Right lung (tissue), 10 donors: ENCODE measurements around the gene MEX3B. TPM values are rescaled to one million over a fixed set of nuclear protein-coding genes. Genes with fewer than 3 reads are reported as not detected.

Source experiments
- DNase-seq, 2 donors: peaks; one replicate each; pipeline ENCODE4 v3.0.0-alpha.2; 2013
- long read RNA-seq, 8 donors: transcript quantifications; one replicate each; lab custom pipeline, GENCODE V29; 2026
- polyA plus RNA-seq, 5 donors: library from polyadenylated mRNA; unstranded; fragments of 120-200 nt; gene quantifications; one replicate each; pipeline versions ENCODE4 v1.2.1 to v1.2.3, GENCODE V29; 2013; ENCODE audit warnings: inconsistent platforms in 1 of 5, low replicate concordance in 1 of 5; ENCODE audit not compliant: insufficient read length in 5 of 5, insufficient read depth in 1 of 5

Gene MEX3B
- 10 to 100 TPM in 3 of 5 donors, 1 to 10 TPM in 2; 6.7 to 15.1 (median 10.7) TPM for polyA plus RNA-seq
- long read RNA-seq, donor 1, full-length matches to known transcripts = 37 of 37 reads
- long read RNA-seq, donor 1, partial matches to known transcripts = 0 of 37 reads
- long read RNA-seq, donor 1, other reads (novel, unspliced or antisense) = 0 of 37 reads
- long read RNA-seq, donor 2, full-length matches to known transcripts = 16 of 16 reads
- long read RNA-seq, donor 2, partial matches to known transcripts = 0 of 16 reads
- long read RNA-seq, donor 2, other reads (novel, unspliced or antisense) = 0 of 16 reads
- long read RNA-seq, donor 3, full-length matches to known transcripts = 37 of 37 reads
- long read RNA-seq, donor 3, partial matches to known transcripts = 0 of 37 reads
- long read RNA-seq, donor 3, other reads (novel, unspliced or antisense) = 0 of 37 reads
- long read RNA-seq, donor 4, full-length matches to known transcripts = 18 of 18 reads
- long read RNA-seq, donor 4, partial matches to known transcripts = 0 of 18 reads
- long read RNA-seq, donor 4, other reads (novel, unspliced or antisense) = 0 of 18 reads
- long read RNA-seq, donor 5, full-length matches to known transcripts = 34 of 34 reads
- long read RNA-seq, donor 5, partial matches to known transcripts = 0 of 34 reads
- long read RNA-seq, donor 5, other reads (novel, unspliced or antisense) = 0 of 34 reads
- long read RNA-seq, donor 6, full-length matches to known transcripts = 20 of 20 reads
- long read RNA-seq, donor 6, partial matches to known transcripts = 0 of 20 reads
- long read RNA-seq, donor 6, other reads (novel, unspliced or antisense) = 0 of 20 reads
- long read RNA-seq, donor 7, full-length matches to known transcripts = 14 of 14 reads
- long read RNA-seq, donor 7, partial matches to known transcripts = 0 of 14 reads
- long read RNA-seq, donor 7, other reads (novel, unspliced or antisense) = 0 of 14 reads
- long read RNA-seq, donor 8, full-length matches to known transcripts = 19 of 19 reads
- long read RNA-seq, donor 8, partial matches to known transcripts = 0 of 19 reads
- long read RNA-seq, donor 8, other reads (novel, unspliced or antisense) = 0 of 19 reads

DNA sequence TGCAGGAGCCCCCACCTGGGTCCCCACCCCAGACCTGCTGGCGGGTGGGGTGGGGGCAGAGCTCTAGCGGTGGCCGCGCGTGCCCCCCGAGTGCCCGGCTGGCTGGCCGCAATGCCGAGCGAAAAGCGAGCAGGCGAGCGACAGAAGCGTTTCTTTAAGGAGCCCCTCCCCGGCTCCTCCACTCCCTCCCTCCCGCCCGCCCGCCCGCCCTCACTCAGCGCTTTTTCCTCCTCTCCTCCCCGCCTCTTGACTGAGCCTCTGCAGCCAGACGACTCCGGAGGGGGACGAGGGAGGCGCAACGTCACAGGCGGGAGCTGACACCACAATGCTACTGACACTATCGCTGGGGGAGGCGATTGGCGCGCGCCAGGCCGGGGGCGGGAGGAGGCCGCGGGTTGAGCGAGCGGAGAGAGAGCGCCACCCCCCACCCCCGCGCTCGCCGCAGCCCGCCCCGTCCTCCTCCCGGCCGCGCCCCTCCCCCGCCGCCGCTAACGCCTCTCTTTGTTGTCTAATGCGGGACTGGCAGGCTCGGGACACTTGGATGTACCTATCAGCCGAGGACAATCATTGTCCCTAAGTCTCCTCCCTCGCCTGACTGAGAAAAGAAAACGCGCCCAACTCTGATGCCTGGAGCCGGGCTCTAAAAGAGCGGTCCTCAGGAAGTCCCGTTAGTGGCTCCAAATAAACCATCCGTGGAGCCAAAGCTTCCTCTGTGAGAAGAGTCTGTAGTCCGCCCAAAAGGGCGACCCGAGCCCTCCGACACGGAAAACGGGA, at the start of gene MEX3B:
Gene MEX3B (minus strand): TSS at position 127 of the 774 bp plus-strand sequence. CDS start 313 bp downstream, outside the sequence.
- DNase-seq = peak; percentile 95 to 97

DNA sequence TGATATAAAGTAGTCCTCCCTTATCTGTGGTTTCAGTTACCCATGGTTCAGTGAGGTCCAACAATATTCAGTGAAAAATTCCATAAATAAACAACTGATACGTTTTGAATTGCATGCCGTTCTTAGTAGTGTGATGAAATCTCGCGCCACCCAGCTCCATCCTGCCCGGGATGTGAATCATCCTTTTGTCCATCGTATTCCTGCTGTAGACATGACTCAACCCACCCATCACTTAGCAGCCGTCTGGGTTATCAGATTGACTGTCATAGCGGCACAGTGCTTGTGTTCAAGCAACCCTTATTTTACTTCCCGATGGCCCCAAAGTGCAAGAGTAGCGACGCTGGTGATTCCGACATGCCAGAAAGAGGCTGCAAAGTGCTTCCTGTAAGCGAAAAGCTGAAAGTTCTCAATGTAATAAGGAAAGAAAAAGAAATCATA, 48.0 kb upstream of the MEX3B start:
- no peak for DNase-seq

DNA sequence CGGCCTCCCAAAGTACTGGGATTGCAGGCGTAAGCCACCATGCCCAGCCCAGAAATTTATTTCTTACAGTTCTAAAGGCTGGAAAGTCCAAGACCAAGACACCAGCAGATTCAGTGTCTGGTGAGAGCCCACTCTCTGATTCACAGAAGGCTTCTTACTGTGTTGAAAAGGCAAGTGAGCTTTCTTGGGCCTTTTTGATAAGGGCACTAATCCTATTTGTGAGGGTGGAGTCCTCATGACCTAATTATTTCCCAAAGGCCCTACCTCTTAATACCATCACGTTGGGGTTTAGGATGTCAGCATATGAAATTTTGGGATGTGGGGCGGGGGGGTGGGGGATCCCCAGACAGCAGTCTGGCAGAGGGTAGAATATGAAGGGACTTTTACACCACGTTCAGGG, 47.5 kb upstream of the MEX3B start:
- no peak for DNase-seq

- DNase-seq = no peak
These were observed 45.9 kb upstream of the MEX3B start for GRCh38 chr15:82091636-82092140.

DNA sequence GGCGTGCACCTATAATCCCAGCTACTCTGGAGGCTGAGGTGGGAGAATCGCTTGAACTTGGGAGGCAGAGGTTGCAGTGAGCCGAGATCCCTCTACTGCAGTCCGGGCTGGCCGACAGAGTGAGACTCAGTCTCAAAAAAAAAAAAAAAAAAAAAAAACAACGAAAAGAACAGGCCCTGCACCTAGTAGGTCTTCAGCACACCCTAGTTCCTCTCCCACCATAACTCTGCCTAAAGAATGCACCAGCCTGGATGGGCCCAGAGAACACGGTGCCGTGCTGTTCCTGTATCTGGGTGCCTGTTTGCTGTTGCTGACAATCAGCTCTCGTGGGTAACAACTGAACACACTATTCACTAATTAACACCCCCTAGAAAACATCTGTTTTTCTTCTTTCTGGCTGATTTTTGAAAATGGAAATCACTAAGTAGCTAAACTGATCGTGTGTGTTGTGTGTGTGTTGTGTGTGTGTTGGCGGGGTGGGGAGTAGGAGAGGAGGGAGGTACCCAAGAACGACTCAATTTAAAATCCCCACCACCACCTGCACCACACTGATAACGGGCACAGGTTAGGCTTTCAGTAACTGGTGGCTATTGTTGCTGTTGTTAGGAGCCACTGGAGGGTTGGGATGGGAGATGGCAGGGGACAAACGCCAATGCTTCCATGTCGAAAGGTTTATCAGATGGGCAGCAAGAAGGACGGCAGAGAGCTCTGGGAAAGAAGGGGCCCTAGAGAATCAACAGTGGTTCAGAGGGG, 40.6 kb upstream of the MEX3B start:
- DNase-seq = no peak

DNA sequence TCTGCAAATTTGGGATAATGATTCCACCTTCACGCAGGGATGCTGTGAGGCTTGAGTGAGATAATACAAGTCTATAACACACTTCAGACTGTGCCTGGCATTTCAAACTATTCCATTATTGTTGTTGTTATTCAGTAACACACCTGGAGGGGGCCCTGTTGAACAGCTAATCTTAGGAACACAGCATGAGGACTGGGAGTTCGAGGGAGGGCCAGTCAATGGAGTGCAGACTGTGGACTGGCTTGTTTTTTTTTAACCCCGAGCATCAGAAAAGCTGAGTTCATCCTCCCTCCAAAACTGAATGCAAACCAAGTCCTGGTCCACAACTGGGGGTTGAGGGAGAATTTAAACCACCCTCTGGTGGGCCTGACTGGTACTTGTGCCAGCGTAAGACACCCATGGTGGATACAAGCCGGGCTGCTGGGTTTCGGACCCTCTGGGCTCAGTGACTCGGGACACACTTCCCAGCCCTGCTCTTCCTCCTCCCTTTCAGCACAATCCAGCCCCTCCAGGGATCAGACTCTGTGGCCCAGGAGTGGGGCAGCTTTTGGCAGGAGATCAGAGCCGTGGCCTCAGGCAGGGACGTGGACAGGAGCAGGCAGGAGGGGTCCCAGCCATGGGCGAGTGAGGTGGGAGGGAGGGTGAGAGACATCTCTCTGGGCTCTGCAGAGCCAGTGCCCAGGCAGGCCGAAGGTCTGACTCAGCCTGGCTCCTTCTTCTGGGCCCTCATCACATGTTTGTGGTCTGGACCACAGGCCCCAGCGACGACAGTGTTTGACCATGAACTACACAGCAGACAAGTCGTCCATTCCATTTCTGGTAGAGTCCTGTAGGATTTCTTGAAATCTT, 36.3 kb upstream of the MEX3B start:
- no peak for DNase-seq

DNA sequence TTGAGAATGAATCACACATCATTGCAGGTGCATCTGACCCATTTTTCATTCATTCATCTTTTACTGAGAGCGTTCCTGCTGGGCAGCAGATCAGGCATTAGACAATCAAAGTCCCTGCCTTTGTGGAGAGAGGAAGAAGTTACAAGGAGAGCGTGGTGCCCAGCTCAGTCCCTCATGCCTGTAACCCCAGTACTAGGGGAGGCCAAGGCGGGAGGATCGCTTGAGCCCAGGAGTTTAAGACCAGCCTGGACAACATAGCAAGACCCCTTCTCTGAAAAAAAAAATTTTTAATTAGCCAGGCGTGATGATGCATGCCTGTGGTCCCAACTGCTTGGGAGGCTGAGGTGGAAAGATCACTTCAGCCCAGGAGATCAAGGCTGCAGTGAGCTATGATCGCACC, 35.0 kb upstream of the MEX3B start:
- DNase-seq = no peak

DNA sequence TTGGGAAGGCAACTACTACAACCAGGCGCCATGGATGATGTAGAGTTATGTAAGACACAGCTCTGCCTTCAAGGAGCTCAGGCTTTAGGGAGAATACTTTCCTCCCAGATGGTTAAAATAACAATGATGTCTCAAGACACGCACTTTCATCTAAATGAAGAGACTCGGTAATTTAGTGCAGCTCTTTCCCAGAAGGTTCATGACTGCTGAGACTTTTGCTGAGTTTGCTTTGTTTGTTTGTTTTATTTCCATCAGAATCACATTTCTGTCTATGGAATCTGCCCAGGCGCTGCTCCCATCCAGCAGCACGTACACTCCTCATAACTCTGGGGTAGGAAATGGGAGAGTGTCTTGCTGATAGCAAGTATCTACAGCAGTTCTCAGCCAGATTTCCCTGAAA, 33.9 kb upstream of the MEX3B start:
- peak in 1 of 2 donors; percentile 10 for DNase-seq

DNA sequence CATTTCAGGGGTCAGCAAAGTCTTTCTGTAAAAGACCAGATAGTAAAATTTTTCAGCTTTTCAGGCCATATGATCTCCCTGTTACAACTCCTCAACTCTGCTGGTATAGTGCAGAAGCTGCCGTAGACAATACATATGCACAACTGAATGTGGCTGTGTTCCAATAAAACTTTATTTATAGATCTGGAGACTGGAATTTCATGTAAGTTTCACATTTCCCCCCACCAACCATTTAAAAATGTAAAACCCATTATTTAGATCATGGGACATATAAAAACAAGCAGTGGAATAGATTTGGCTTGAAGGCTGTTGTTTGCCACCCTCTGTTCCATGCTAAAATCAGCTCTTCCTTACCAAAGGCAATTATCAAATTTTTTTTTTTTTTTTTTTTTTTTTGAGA, 28.8 kb upstream of the MEX3B start:
- no peak for DNase-seq

DNA sequence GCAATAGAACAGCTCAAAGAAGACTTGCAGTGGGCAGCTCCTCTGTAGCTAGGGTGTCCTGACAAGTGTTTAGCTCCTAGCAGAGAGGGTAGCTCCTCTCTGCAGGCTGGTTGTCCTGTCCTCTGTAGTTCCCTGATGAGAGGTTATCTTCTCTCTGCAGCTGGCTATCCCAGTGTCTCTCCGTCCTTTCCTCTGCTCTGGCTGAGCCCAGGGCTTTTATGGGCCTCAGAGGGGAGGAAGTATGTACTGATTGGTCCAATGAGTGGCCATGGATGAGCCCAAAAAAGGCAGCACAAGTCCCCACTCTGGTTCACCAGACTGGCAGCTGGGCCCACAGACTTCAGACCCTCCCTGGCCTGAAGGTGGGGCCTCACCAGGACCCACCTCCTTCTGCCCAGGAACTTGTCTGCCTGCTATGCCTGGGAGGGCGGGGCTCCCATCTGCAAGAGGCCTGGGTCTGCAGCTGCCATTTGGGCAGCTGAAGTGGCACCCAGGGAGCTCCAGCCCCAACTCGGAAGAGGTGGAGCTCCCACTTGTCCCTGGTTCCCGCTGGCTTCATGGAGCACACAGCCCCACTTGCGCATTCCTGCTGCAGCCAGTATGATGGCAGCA, 27.2 kb upstream of the MEX3B start:
- DNase-seq = no peak

- no peak for DNase-seq
These were observed 20.6 kb upstream of the MEX3B start for GRCh38 chr15:82066455-82066854.

DNA sequence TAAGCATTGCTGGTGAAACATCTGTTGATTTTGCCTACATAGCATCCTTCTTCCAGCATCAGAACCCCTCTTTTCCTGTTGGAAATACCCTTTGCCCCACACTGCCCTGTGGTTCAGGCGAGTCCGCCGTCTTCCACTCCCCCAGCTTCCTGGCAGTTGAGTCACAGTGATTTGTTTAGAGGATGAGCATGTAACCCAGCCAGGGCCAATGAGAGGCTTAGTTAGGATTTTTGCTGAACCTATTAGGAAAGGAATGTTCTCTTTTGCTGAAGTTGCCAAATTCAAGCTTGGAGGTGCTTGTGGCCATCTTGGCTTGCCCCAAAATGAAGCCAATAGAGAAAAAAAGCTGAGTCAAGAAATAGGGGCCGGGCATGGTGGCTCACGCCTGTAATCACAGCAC, 19.0 kb upstream of the MEX3B start:
- no peak for DNase-seq

DNA sequence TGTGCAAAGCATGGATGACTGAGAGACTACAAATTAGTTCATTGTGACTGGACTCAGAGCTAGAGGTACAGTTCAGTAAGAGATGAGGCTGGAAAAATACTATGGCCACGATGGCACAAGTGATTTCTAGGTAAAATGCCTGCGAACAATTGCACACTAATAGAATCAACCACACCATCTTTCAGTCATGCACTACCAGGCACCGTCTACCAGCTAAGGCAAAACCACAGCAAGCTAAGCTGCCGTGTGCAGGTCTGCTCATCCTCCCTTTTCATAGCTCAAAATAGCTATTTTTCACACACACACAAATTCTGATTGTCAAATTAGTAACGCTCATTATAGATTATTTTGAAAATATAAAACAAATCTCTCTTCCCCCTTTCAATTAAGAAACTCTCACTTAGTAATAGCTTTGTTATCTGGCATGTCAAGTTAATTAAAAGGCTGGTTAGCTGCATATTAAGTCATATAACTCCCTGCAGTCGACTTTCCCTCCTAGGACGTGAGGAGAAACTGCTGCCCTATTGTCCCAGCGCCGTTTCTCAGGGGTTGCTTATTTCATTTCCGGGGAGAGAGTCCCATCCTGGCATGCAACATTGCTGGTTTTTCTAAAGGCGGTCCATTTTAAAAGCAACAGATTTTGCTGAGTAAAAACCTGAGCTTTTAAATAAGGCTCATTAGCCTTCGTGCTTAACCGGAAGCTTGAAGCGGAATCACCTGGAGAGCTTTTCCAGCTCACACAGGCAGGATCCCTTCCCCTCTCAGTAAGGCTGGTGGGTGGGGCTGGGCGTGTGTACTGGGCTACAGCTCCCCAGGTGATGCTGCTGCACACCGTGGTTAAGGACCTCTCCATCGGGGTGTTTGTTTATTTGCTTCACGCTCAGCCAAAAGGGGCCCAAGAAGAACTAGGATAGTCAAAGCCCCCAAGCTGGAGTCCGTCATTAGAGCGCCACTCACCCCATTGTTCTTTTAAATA, 16.9 kb upstream of the MEX3B start:
- no peak for DNase-seq

DNA sequence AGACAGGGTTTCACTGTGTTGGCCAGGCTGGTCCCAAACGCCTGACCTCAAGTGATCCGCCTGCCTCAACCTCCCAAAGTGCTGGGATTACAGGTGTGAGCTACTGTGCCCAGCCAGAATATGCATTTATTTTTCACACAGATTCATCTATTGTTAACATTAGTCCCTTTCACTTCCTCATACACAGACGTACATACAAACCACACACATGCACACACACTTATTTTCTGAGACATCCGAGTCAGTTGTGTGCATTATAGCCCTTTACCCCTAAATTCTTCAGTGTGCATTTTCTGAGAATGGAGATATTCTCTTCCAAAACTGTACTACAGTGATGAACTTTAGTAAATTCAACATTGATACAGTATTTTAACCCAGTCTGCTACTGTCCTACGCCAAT, 15.0 kb upstream of the MEX3B start:
- DNase-seq = no peak

- DNase-seq = no peak
These were observed 12.8 kb upstream of the MEX3B start for GRCh38 chr15:82058517-82059204.

- no peak for DNase-seq
These were observed 12.2 kb upstream of the MEX3B start for GRCh38 chr15:82058026-82058425.
